ENCODE data around the gene GIMAP2. TPM values are rescaled to one million over a fixed set of nuclear protein-coding genes. Genes with fewer than 3 reads are reported as not detected.
"Not testable (repeated sequence)": the region's sequence is repeated elsewhere in the genome, so short reads cannot be mapped to it uniquely, and the experiment has no call there.

Gene GIMAP2
- total and polyA plus RNA-seq, 9 of the 15 experiments (the other 6 are each of a cell fraction or from before 2014, with no cell fraction given): 0.37 to 1.8 (median 1.2) TPM

DNA sequence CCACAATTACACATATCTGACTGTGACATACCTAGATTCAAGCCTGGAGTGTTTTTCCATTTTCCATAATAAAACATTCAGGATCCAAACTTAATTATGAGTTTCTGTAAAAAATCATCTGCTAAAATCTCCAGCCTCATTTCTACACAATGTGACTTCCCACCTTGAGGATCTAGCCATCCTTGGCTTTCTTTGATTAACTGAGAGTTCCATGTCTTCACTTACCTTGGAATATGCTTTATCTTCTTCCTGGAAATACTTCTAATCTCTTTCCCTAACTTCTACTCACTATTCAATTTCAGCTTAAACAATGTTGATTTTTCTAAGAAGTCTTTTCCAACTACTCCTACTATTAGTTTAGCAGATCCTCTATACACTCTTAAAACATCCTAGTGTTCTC is 16.5 kb upstream of the GIMAP2 start:
- intact Hi-C loops (cut with micrococcal nuclease) (no loop called here), in situ Hi-C loops (cut with MboI) (no loop called here)
- Histone ChIP-seq H3K79me2 (ENCODE audit: control insufficient read depth, insufficient read depth, low read length) (no peaks in the 10 kb centered on the region), H3K4me2 (ENCODE audit: insufficient read depth, low read length) (no peak overlapping the region), H3K27me3 (ENCODE audit: control insufficient read depth in 2 of 2, insufficient read depth in 2 of 2, low read length in 2 of 2) (peaks cover 0 to 13% of the 10 kb centered on the region in 2 experiments; a peak in 2 of 5 replicates), H3K4me1 (replicated peaks in 1 of 2; ENCODE audit: control insufficient read depth in 2 of 2, insufficient read depth in 2 of 2, low read length in 2 of 2) (no peaks in the 10 kb centered on the region; a peak in 1 of 5 replicates), H3K9ac (ENCODE audit: insufficient read depth in 1 of 2, low read depth in 2 of 2, low read length in 2 of 2) (no peak overlapping the region), H3K27ac (ENCODE audit: extremely low read depth, low read depth, low read length) (no peak overlapping the region), H4K20me1 (replicated peaks; ENCODE audit: control insufficient read depth, insufficient read depth, low read length) (no peaks in the 10 kb centered on the region), H2AFZ (ENCODE audit: low read depth, low read length) (no peak overlapping the region), H3K9me1 (ENCODE audit: control insufficient read depth, insufficient read depth, low read length) (no peaks in the 10 kb centered on the region), H3K4me3 (no peak overlapping the region), H3K36me3 (ENCODE audit: control insufficient read depth, insufficient read depth, low read length) (no peaks in the 10 kb centered on the region), H3K9me3 (replicated peaks; ENCODE audit: control insufficient read depth, insufficient read depth, low read depth, low read length) (no peaks in the 10 kb centered on the region)
- DNase-seq (ENCODE audit: extremely low read depth in 1 of 4, low spot score in 3 of 4): no peak
- ChIA-PET POLR2A (no interaction called here), CTCF (ENCODE audit: low intra/inter-chr PET ratio) (no interaction called here)
- TF ChIP-seq ZNF324 (CRISPR knock-in tag; IDR thresholded peaks at IDR 0.05): peak; percentile 96
- no peak for TF ChIP-seq PHF8 (IDR thresholded peaks at IDR 0.05; ENCODE audit: borderline replicate concordance, low read length)
- no TSS peak for BruUV-seq (replicated peaks)
- ATAC-seq: no peak
- FAIRE-seq: no peak

DNA sequence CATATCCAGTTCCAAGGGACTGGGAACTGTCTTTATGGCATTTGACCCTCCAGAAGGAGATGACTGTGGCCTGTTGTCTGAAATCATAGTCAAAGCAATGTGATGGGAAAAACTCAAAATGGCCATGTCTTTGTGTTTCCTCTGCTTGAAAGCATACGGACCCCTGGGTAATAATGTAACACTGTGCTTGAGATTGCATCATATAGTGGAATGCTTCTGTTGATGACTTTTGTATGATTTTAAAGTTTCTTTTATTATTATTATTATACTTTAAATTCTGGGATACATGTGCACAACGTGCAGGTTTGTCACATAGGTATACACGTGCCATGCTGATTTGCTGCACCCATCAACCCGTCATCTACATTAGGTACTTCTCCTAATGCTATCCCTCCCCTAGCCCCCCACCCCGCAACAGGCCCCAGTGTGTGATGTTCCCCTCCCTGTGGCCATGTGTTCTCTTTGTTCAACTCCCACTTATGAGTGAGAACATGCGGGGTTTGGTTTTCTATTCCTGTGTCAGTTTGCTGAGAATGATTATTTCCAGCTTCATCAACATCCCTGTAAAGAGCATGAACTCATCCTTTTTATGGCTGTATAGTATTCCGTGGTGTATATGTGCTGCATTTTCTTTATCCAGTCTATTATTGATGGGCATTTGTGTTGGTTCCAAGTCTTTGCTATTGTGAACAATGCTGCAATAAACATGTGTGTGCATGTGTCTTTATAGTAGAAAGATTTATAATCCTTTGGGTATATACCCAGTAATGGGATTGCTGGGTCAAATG is 13.5 kb upstream of the GIMAP2 start:
- CTCF ChIA-PET (ENCODE audit: low intra/inter-chr PET ratio); H3K27ac ChIP-seq (ENCODE audit: extremely low read depth, low read depth, low read length); ATAC-seq; H3K9ac ChIP-seq (ENCODE audit: insufficient read depth in 1 of 2, low read depth in 2 of 2, low read length in 2 of 2); H2AFZ ChIP-seq (ENCODE audit: low read depth, low read length); FAIRE-seq; H3K27me3 ChIP-seq (ENCODE audit: control insufficient read depth in 2 of 2, insufficient read depth in 2 of 2, low read length in 2 of 2); H3K4me1 ChIP-seq (replicated peaks in 1 of 2; ENCODE audit: control insufficient read depth in 2 of 2, insufficient read depth in 2 of 2, low read length in 2 of 2); H3K4me3 ChIP-seq; intact Hi-C loops (cut with micrococcal nuclease); POLR2A ChIA-PET; H3K36me3 ChIP-seq (ENCODE audit: control insufficient read depth, insufficient read depth, low read length); H4K20me1 ChIP-seq (replicated peaks; ENCODE audit: control insufficient read depth, insufficient read depth, low read length); in situ Hi-C loops (cut with MboI); H3K9me1 ChIP-seq (ENCODE audit: control insufficient read depth, insufficient read depth, low read length); H3K79me2 ChIP-seq (ENCODE audit: control insufficient read depth, insufficient read depth, low read length); DNase-seq (ENCODE audit: extremely low read depth in 1 of 4, low spot score in 3 of 4); H3K9me3 ChIP-seq (replicated peaks; ENCODE audit: control insufficient read depth, insufficient read depth, low read depth, low read length); BruUV-seq (replicated peaks); H3K4me2 ChIP-seq (ENCODE audit: insufficient read depth, low read length); TF ChIP-seq CEBPG (CRISPR knock-in tag; IDR thresholded peaks at IDR 0.05): not testable (repeated sequence)
- WGBS (ENCODE audit: insufficient coverage, low coverage, missing lambda C conversion rate): under 1% methylated on average over 7 of the region's 7 CpGs
- TF ChIP-seq CEBPB (tag; IDR thresholded peaks at IDR 0.05): peak; percentile 36; the same call in 1 of the 2 replicates
- peak; percentile 56 to 68 for TF ChIP-seq CEBPG (tag; conservative IDR thresholded peaks at IDR 0.05 in 1 of 2, IDR thresholded peaks at IDR 0.05 in 1 of 2)
- TF ChIP-seq, protein P1, sequence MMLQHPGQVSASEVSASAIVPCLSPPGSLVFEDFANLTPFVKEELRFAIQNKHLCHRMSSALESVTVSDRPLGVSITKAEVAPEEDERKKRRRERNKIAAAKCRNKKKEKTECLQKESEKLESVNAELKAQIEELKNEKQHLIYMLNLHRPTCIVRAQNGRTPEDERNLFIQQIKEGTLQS (IDR thresholded peaks at IDR 0.05): peak; percentile 31; the same call in 1 of the 2 replicates
- TF ChIP-seq, protein P1 (CRISPR knock-in tag; conservative IDR thresholded peaks at IDR 0.05): not testable (repeated sequence)
- TF ChIP-seq ZNF146 (CRISPR knock-in tag; IDR thresholded peaks at IDR 0.05; ENCODE audit: unreplicated experiment): peak; percentile 73

All from K562 (cell line).